Measurements from ENCODE around the gene PARD3.

PARD3 gene

GRCh38 chr10:34229917-34230316 is 585.2 kb downstream of the PARD3 start:
- no peak for DNase-seq

GRCh38 chr10:34228066-34228465 is 587.0 kb downstream of the PARD3 start:
- no peak for DNase-seq

GRCh38 chr10:34224639-34225038 is 590.5 kb downstream of the PARD3 start:
- no peak for DNase-seq

- no peak for DNase-seq
Observed at GRCh38 chr10:34223658-34224057, 591.4 kb downstream of the PARD3 start.

- DNase-seq, result no peak
Observed at GRCh38 chr10:34222359-34222758, 592.7 kb downstream of the PARD3 start.

- DNase-seq, result no peak
Observed at GRCh38 chr10:34219753-34220548, 595.1 kb downstream of the PARD3 start.

GRCh38 chr10:34217524-34217923 is 597.6 kb downstream of the PARD3 start:
- no peak for DNase-seq

GRCh38 chr10:34216348-34216945 is 598.6 kb downstream of the PARD3 start:
- DNase-seq, result no peak

- DNase-seq, result no peak
Observed at GRCh38 chr10:34213805-34214197, 601.3 kb downstream of the PARD3 start.

- DNase-seq, result no peak
Observed at GRCh38 chr10:34213193-34213804, 601.8 kb downstream of the PARD3 start.

GRCh38 chr10:34207343-34207742 is 607.8 kb downstream of the PARD3 start:
- no peak for DNase-seq

- DNase-seq, result no peak
Observed at GRCh38 chr10:34206935-34207268, 608.2 kb downstream of the PARD3 start.

GRCh38 chr10:34206078-34206934 is 608.8 kb downstream of the PARD3 start:
- DNase-seq, result no peak

- DNase-seq, result no peak
Observed at GRCh38 chr10:34205452-34205851, 609.6 kb downstream of the PARD3 start.

GRCh38 chr10:34203966-34204630 is 611.0 kb downstream of the PARD3 start:
- DNase-seq, result no peak

GRCh38 chr10:34200355-34200901 is 614.7 kb downstream of the PARD3 start:
- DNase-seq, result peak; percentile 5

- no peak for DNase-seq
Observed at GRCh38 chr10:34198953-34199352, 616.1 kb downstream of the PARD3 start.

GRCh38 chr10:34196058-34196433 is 619.0 kb downstream of the PARD3 start:
- DNase-seq, result no peak

- no peak for DNase-seq
Observed at GRCh38 chr10:34195364-34196057, 619.6 kb downstream of the PARD3 start.

GRCh38 chr10:34193931-34194626 is 621.0 kb downstream of the PARD3 start:
- DNase-seq, result no peak

- no peak for DNase-seq
Observed at GRCh38 chr10:34192646-34193045, 622.5 kb downstream of the PARD3 start.
